Skin of body (tissue), 2 donors: ENCODE data around the gene AANAT. TPM values are rescaled to one million over a fixed set of nuclear protein-coding genes. Genes with fewer than 3 reads are reported as not detected.
A peak's percentile ranks its signal among the peaks of the same experiment; 100 is the strongest.

ENCODE experiments used
- DNase-seq: peaks from one replicate; lab custom pipeline; 2025; lab: John Stamatoyannopoulos, UW
- total RNA-seq: library from RNA; depleted of rRNA; stranded (reverse); fragments of >200 nt; gene quantifications from one replicate; pipeline ENCODE4 v1.2.3, GENCODE V29; 2014

The AANAT gene
- total RNA-seq, 1 donor from 2014 or later: not detected

GRCh38 chr17:76485569-76485968 lies 18.2 kb downstream of the AANAT start:
- DNase-seq: no peak

- DNase-seq: no peak
Measured at GRCh38 chr17:76487451-76488192, 20.2 kb downstream of the AANAT start.

- no peak for DNase-seq
Measured at GRCh38 chr17:76490112-76490710, 22.8 kb downstream of the AANAT start.

GRCh38 chr17:76491271-76492122 lies 24.1 kb downstream of the AANAT start:
- DNase-seq: no peak

- DNase-seq: no peak
Measured at GRCh38 chr17:76492123-76492988, 25.0 kb downstream of the AANAT start.

GRCh38 chr17:76492989-76493501 lies 25.6 kb downstream of the AANAT start:
- peak; percentile 12 for DNase-seq

GRCh38 chr17:76493505-76494167 lies 26.2 kb downstream of the AANAT start:
- DNase-seq: no peak

- DNase-seq: no peak
Measured at GRCh38 chr17:76495663-76496400, 28.4 kb downstream of the AANAT start.

- DNase-seq: no peak
Measured at GRCh38 chr17:76496464-76496863, 29.1 kb downstream of the AANAT start.

- no peak for DNase-seq
Measured at GRCh38 chr17:76497699-76497978, 30.2 kb downstream of the AANAT start.

- DNase-seq: no peak
Measured at GRCh38 chr17:76497979-76498875, 30.8 kb downstream of the AANAT start.

- no peak for DNase-seq
Measured at GRCh38 chr17:76498876-76499251, 31.5 kb downstream of the AANAT start.

- DNase-seq: no peak
Measured at GRCh38 chr17:76499267-76499667, 31.9 kb downstream of the AANAT start.

- no peak for DNase-seq
Measured at GRCh38 chr17:76500074-76500746, 32.8 kb downstream of the AANAT start.

GRCh38 chr17:76500747-76501017 lies 33.3 kb downstream of the AANAT start:
- DNase-seq: no peak

- no peak for DNase-seq
Measured at GRCh38 chr17:76501018-76501826, 33.8 kb downstream of the AANAT start, which contains the start of gene RHBDF2. RHBDF2 (minus strand) TSS chr17:76501423; CDS start chr17:76481524, 19,899 bp downstream.

GRCh38 chr17:76501827-76502307 lies 34.5 kb downstream of the AANAT start:
- DNase-seq: no peak
